GM06990 (cell line): ENCODE results near the gene ZNF319.

ENCODE experiments used
- DNase-seq: peaks from one replicate; pipeline ENCODE4 v3.0.0-alpha.2; 2011; ENCODE audit not compliant: insufficient read length; ENCODE audit errors: extremely low read depth
- H3K27me3 ChIP-seq: replicated peaks from 2 replicates; pipeline ENCODE4 v1.6.0; 2011; ENCODE audit warnings: low read length; ENCODE audit not compliant: control insufficient read depth, insufficient read depth
- H3K36me3 ChIP-seq: 2 replicates; pipeline ENCODE4 v1.5.1; 2011; ENCODE audit warnings: low read length; ENCODE audit not compliant: control insufficient read depth, insufficient read depth
- H3K4me3 ChIP-seq: replicated peaks from 2 replicates; pipeline ENCODE4 v1.5.1; 2011; ENCODE audit warnings: low read depth, mild to moderate bottlenecking, control low read depth, low read length
- CTCF ChIP-seq: IDR thresholded peaks from 2 replicates; pipeline ENCODE4 v1.5.1; 2011; ENCODE audit warnings: low read length, control low read depth, mild to moderate bottlenecking, inconsistent platforms; ENCODE audit not compliant: insufficient read depth, poor library complexity, severe bottlenecking

The ZNF319 gene

GRCh38 chr16:57972306-57972705 is 28.2 kb downstream of the ZNF319 start:
- H3K36me3 ChIP-seq: no peaks in the 10 kb centered on the region
- H3K27me3 ChIP-seq: no peaks in the 10 kb centered on the region; the same call in 1 of the 2 replicates
- H3K4me3 ChIP-seq: no peak overlapping the region
- no peak for TF ChIP-seq CTCF
- DNase-seq: no peak

- TF ChIP-seq CTCF: no peak
- no peak overlapping the region for H3K4me3 ChIP-seq
- no peaks in the 10 kb centered on the region for H3K36me3 ChIP-seq
- H3K27me3 ChIP-seq: no peaks in the 10 kb centered on the region; the same call in 1 of the 2 replicates
- no peak for DNase-seq
Observed at GRCh38 chr16:57971848-57972247, 28.6 kb downstream of the ZNF319 start.

- no peak for TF ChIP-seq CTCF
- Histone ChIP-seq H3K36me3 (no peaks in the 10 kb centered on the region), H3K27me3 (no peaks in the 10 kb centered on the region), H3K4me3 (no peak within 1 kb of the TSS)
- DNase-seq: no peak
Observed at GRCh38 chr16:57970970-57971369, 29.5 kb downstream of the ZNF319 start, which contains the start of gene CNGB1. TSS of gene CNGB1 (minus strand) at chr16:57971128. CDS start at chr16:57967286, 3,842 bp downstream.

- DNase-seq: no peak
- Histone ChIP-seq H3K36me3 (no peaks in the 10 kb centered on the region), H3K4me3 (no peak overlapping the region), H3K27me3 (no peaks in the 10 kb centered on the region)
- no peak for TF ChIP-seq CTCF
Observed at GRCh38 chr16:57970319-57970718, 30.2 kb downstream of the ZNF319 start.

GRCh38 chr16:57969451-57970123 is 30.9 kb downstream of the ZNF319 start:
- no peaks in the 10 kb centered on the region for H3K36me3 ChIP-seq
- H3K27me3 ChIP-seq: no peaks in the 10 kb centered on the region
- TF ChIP-seq CTCF: no peak
- H3K4me3 ChIP-seq: no peak overlapping the region
- DNase-seq: no peak
